Measurements from ENCODE around the gene LRRC47.

DNA sequence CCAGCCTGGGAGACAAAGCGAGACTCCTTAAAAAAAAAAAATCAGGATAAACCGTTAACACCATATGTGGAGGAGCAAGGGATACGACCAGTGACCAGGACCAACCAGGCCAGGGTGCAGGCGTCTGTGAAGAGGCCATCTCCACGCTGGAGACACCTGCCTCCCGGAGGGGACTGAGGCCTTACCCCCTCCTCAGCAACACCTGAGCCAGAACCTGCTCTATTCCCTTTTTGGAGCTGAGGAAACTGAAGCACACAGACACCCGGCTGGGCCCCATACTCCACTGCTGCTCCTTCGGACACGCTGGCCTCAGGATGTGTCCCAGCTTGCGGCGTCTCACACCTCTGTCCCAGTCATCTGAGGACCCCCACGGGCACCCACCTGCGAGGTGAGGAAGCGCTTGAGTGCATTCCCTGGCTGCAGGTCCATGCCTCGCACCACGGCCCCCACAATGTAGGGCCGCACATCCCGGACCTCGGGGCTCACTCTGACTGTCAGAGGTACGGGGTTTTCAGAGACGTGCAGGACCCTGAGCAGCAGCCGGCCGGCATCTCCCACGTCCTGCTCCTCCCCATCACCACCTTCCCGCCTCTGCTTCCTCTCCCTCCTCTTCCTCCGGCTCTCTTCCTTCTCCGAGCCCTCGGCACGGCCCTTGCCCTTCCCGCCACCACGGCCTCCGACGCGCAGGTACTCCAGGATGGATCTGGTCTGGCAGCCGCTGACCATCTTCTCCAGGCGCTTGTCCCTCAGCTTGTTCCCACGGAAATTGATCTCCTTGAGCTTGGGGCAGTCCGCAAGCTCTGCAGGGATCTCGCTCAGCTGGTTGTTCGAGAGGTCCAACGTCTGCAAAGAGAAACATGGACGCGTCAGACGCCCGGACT is 9.6 kb downstream of the LRRC47 start:
- TF ChIP-seq, protein P1, sequence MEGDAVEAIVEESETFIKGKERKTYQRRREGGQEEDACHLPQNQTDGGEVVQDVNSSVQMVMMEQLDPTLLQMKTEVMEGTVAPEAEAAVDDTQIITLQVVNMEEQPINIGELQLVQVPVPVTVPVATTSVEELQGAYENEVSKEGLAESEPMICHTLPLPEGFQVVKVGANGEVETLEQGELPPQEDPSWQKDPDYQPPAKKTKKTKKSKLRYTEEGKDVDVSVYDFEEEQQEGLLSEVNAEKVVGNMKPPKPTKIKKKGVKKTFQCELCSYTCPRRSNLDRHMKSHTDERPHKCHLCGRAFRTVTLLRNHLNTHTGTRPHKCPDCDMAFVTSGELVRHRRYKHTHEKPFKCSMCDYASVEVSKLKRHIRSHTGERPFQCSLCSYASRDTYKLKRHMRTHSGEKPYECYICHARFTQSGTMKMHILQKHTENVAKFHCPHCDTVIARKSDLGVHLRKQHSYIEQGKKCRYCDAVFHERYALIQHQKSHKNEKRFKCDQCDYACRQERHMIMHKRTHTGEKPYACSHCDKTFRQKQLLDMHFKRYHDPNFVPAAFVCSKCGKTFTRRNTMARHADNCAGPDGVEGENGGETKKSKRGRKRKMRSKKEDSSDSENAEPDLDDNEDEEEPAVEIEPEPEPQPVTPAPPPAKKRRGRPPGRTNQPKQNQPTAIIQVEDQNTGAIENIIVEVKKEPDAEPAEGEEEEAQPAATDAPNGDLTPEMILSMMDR (IDR thresholded peaks at IDR 0.05), result no peak
- TF ChIP-seq POLR2A (IDR thresholded peaks at IDR 0.05), result no peak
